PC-3 (cell line): ENCODE data around the gene AFMID. TPM values are rescaled to one million over a fixed set of nuclear protein-coding genes. Genes with fewer than 3 reads are reported as not detected.

Source experiments
- ATAC-seq: fragments of 200-7000 bp; cut with Tn5 transposase; 2 replicates; pipeline ENCODE4 v1.9.1; 2020; ENCODE audit warnings: mild to moderate bottlenecking, moderate library complexity
- BruUV-seq: library from RNA; stranded (reverse); fragments of 400-500 nt; replicated peaks from 2 replicates; lab custom pipeline; 2021; lab: Mats Ljungman, UMichigan
- CTCF ChIA-PET: fragments of 300-600 bp; sonication (Branson Sonifier 250); formaldehyde crosslinking; loops from one replicate; lab custom pipeline; 2022; ENCODE audit warnings: antibody characterized with exemption; lab: Charles Lee
- POLR2A ChIA-PET: fragments of 300-600 bp; sonication (Branson Sonifier 250); formaldehyde crosslinking; loops from one replicate; lab custom pipeline; 2022; ENCODE audit warnings: antibody characterized with exemption; ENCODE audit not compliant: unreplicated experiment; lab: Charles Lee
- DNase-seq: peaks from one replicate; pipeline ENCODE4 v3.0.0-alpha.2; 2015
- H2AFZ ChIP-seq: fragments of 300-600 bp; sonication (generic); 2 replicates; pipeline ENCODE4 v1.6.0; 2016; ENCODE audit warnings: antibody characterized with exemption, low read length
- H3F3A ChIP-seq: fragments of 300-600 bp; sonication (generic); one replicate; pipeline ENCODE4 v1.6.0; 2017; ENCODE audit warnings: antibody characterized with exemption, low read length, control low read depth, mild to moderate bottlenecking; ENCODE audit not compliant: unreplicated experiment
- H3K27ac ChIP-seq: fragments of 300-600 bp; sonication (generic); 2 replicates; pipeline ENCODE4 v1.5.1; 2016; ENCODE audit warnings: mild to moderate bottlenecking, low read length
- H3K27me3 ChIP-seq: fragments of 300-600 bp; sonication (generic); 2 replicates; pipeline ENCODE4 v1.6.1; 2016; ENCODE audit warnings: low read length, mixed read lengths
- H3K36me3 ChIP-seq: fragments of 300-600 bp; sonication (generic); 2 replicates; pipeline ENCODE4 v1.6.1; 2016; ENCODE audit warnings: low read depth, mixed run types, low read length, mixed read lengths
- H3K4me1 ChIP-seq: fragments of 300-600 bp; sonication (generic); 2 replicates; pipeline ENCODE4 v1.5.1; 2016; ENCODE audit warnings: low read length; ENCODE audit not compliant: insufficient read depth
- H3K4me2 ChIP-seq: fragments of 300-600 bp; sonication (generic); 2 replicates; pipeline ENCODE4 v1.6.0; 2016; ENCODE audit warnings: low read length
- H3K4me3 ChIP-seq: fragments of 300-600 bp; sonication (generic); 2 replicates; pipeline ENCODE4 v1.5.1; 2016; ENCODE audit warnings: mild to moderate bottlenecking, low read length, mixed read lengths
- H3K79me2 ChIP-seq: fragments of 300-600 bp; sonication (generic); 2 replicates; pipeline ENCODE4 v1.6.1; 2017; ENCODE audit warnings: low read length, mixed read lengths
- H3K9ac ChIP-seq: fragments of 300-600 bp; sonication (generic); 2 replicates; pipeline ENCODE4 v1.6.0; 2016; ENCODE audit warnings: mild to moderate bottlenecking, low read length
- H3K9me2 ChIP-seq: fragments of 300-600 bp; sonication (generic); replicated peaks from 2 replicates; pipeline ENCODE4 v1.6.1; 2016; ENCODE audit warnings: mixed run types, low read length, mixed read lengths
- H3K9me3 ChIP-seq: fragments of 300-600 bp; sonication (generic); 2 replicates; pipeline ENCODE4 v1.6.1; 2016; ENCODE audit warnings: low read length, mixed read lengths
- H4K20me1 ChIP-seq: fragments of 300-600 bp; sonication (generic); 2 replicates; pipeline ENCODE4 v1.6.1; 2016; ENCODE audit warnings: low read length, mixed read lengths
- CTCF ChIP-seq: fragments of 300-600 bp; sonication (generic); conservative IDR thresholded peaks from 2 replicates; pipeline ENCODE4 v1.5.1; 2017; ENCODE audit warnings: antibody characterized with exemption, low read depth, mild to moderate bottlenecking, low read length
- EZH2 ChIP-seq: fragments of 300-600 bp; sonication (generic); IDR thresholded peaks from one replicate; pipeline ENCODE4 v1.6.1; 2017; ENCODE audit warnings: antibody characterized with exemption, mild to moderate bottlenecking, low read length; ENCODE audit not compliant: unreplicated experiment
- EZH2phosphoT487 ChIP-seq: fragments of 300-600 bp; sonication (generic); IDR thresholded peaks from 2 replicates; pipeline ENCODE4 v1.6.1; 2018; ENCODE audit warnings: mild to moderate bottlenecking, antibody characterized with exemption, low read length, borderline replicate concordance
- intact Hi-C: fragments of 100-400 bp; cut with micrococcal nuclease; formaldehyde crosslinking; loops from 2 replicates; pipeline ENCODE4 v1.9.0; 2023
- total RNA-seq: library from RNA; depleted of rRNA; stranded (reverse); fragments of >200 nt; gene quantifications from 2 replicates; pipeline ENCODE4 v1.2.3, GENCODE V29; 2014

The AFMID gene
- total RNA-seq, 1 experiment from 2014 or later, result 58.9 TPM

GRCh38 chr17:78251773-78252103, 64.6 kb downstream of the AFMID start:
- TF ChIP-seq CTCF (no peak), EZH2 (no peak), EZH2phosphoT487 (no peak)
- POLR2A ChIA-PET, result no interaction called here
- no TSS peak for BruUV-seq

GRCh38 chr17:78252111-78252634, 65.0 kb downstream of the AFMID start:
- 0 out of 2 replicates have a peak, but pooled peaks cover 4% of the 10 kb centered on the region for H3K79me2 ChIP-seq
- POLR2A ChIA-PET, result no interaction called here
- H2AFZ ChIP-seq, result no peak overlapping the region
- TF ChIP-seq CTCF (no peak), EZH2 (no peak), EZH2phosphoT487 (no peak)
- H3K27ac ChIP-seq, result peak overlapping the region; percentile 75; the same call in 1 of the 2 replicates
- H3K4me3 ChIP-seq, result no peak overlapping the region
- H3K27me3 ChIP-seq, result no peaks in the 10 kb centered on the region
- BruUV-seq, result no TSS peak
- DNase-seq (no peak), ATAC-seq (no peak)
- H3F3A ChIP-seq, result no peaks in the 10 kb centered on the region
- no peaks in the 10 kb centered on the region for H3K9me2 ChIP-seq
- peaks cover 18% of the 10 kb centered on the region for H3K4me1 ChIP-seq
- no peaks in the 10 kb centered on the region for H4K20me1 ChIP-seq
- CTCF ChIA-PET, result interaction anchor here (0.9 to 2.0 kb wide), 4 partner anchors 63 to 167 kb away, joined by 3 to 37 read pairs (median 13); no protein-coding TSS in a partner anchor
- intact Hi-C loops, result loop anchor here (5.0 kb wide), 2 partner anchors 65 to 235 kb away; partner anchors contain the start of genes AFMID and TK1
- no peak overlapping the region for H3K9ac ChIP-seq
- H3K4me2 ChIP-seq, result peak overlapping the region; percentile 82
- no peaks in the 10 kb centered on the region for H3K9me3 ChIP-seq
- no peaks in the 10 kb centered on the region for H3K36me3 ChIP-seq

More at GRCh38 chr17:78251773-78252103, 64.6 kb downstream of the AFMID start:
- Histone ChIP-seq H3K4me1 (peaks cover 18% of the 10 kb centered on the region), H3K27ac (peak overlapping the region; percentile 75), H3K36me3 (no peaks in the 10 kb centered on the region), H3K4me2 (peak overlapping the region; percentile 82), H3K9ac (peak overlapping the region; percentile 39), H4K20me1 (no peaks in the 10 kb centered on the region), H3F3A (no peaks in the 10 kb centered on the region), H2AFZ (peak overlapping the region; percentile 59), H3K27me3 (no peaks in the 10 kb centered on the region), H3K9me2 (no peaks in the 10 kb centered on the region), H3K9me3 (no peaks in the 10 kb centered on the region), H3K79me2 (0 out of 2 replicates have a peak, but pooled peaks cover 4% of the 10 kb centered on the region), H3K4me3 (peak overlapping the region; percentile 54; the same call in 1 of the 2 replicates)
- DNase-seq (no peak), ATAC-seq (peak; percentile 2; the same call in 1 of the 2 replicates)
- CTCF ChIA-PET, result interaction anchor here (0.5 to 2.1 kb wide), 29 partner anchors 9 to 514 kb away, joined by 3 to 37 read pairs (median 4); partner anchors contain the start of genes AFMID, SOCS3, TK1 and TMC6
- intact Hi-C loops, result loop anchor here (1.0 to 5.0 kb wide), 5 partner anchors 64 to 234 kb away; partner anchors contain the start of genes AFMID and TK1
